A549 (cell line): ENCODE results near the gene PTGES2.

Source experiments
- CEBPB ChIP-seq, 2 experiments: fragments of >200 bp in 1 of 2; sonication (Bioruptor Twin) in 1 of 2; formaldehyde crosslinking in 1 of 2; IDR thresholded peaks; 2 replicates each; pipeline ENCODE4 v1.6.1; 2012 to 2016
- CHD2 ChIP-seq: fragments of 150-350 bp; IDR thresholded peaks from 2 replicates; pipeline ENCODE4 v1.6.1; 2014; ENCODE audit warnings: low read length; ENCODE audit not compliant: partially characterized antibody
- CTCF ChIP-seq: fragments of >200 bp; sonication (Bioruptor Twin); formaldehyde crosslinking; IDR thresholded peaks from 3 replicates; pipeline ENCODE4 v1.5.1; 2016
- EP300 ChIP-seq, 2 experiments: fragments of >200 bp; sonication (Bioruptor Twin); formaldehyde crosslinking; IDR thresholded peaks; 2 replicates in 1 of 2; 3 replicates in 1 of 2; pipeline ENCODE4 v1.6.1; 2016 to 2017
- GATA3 ChIP-seq: IDR thresholded peaks from 2 replicates; pipeline ENCODE4 v1.6.1; 2012; ENCODE audit warnings: borderline replicate concordance
- HMGXB4 ChIP-seq: fragments of 250-450 bp; sonication (Bioruptor Pico); IDR thresholded peaks from 2 replicates; pipeline ENCODE4 v1.5.0; 2021; ENCODE audit warnings: mild to moderate bottlenecking, moderate library complexity, borderline replicate concordance
- JUNB ChIP-seq: fragments of >200 bp; sonication (Bioruptor Twin); formaldehyde crosslinking; IDR thresholded peaks from 2 replicates; pipeline ENCODE4 v1.6.1; 2016
- KDM1A ChIP-seq: fragments of 200-600 bp; sonication (generic); IDR thresholded peaks from 2 replicates; pipeline ENCODE4 v1.6.1; 2016; ENCODE audit warnings: low read depth, mild to moderate bottlenecking
- MYC ChIP-seq: IDR thresholded peaks from 2 replicates; pipeline ENCODE4 v1.6.1; 2012; ENCODE audit warnings: mild to moderate bottlenecking, inconsistent platforms, low read length, improper control_type of control experiment, borderline replicate concordance
- POLR2A ChIP-seq: IDR thresholded peaks from 2 replicates; pipeline ENCODE4 v1.6.1; 2012; ENCODE audit warnings: mild to moderate bottlenecking, low read length
- SMC3 ChIP-seq: fragments of >200 bp; sonication (Bioruptor Twin); formaldehyde crosslinking; IDR thresholded peaks from 3 replicates; pipeline ENCODE4 v1.6.1; 2018; ENCODE audit warnings: inconsistent platforms
- SREBF2 ChIP-seq: fragments of 450-650 bp; IDR thresholded peaks from 2 replicates; pipeline ENCODE4 v1.6.1; 2014; ENCODE audit warnings: mild to moderate bottlenecking, moderate library complexity
- ZFP36 ChIP-seq: fragments of 450-650 bp; IDR thresholded peaks from 2 replicates; pipeline ENCODE4 v1.6.1; 2014; ENCODE audit warnings: borderline replicate concordance; ENCODE audit not compliant: partially characterized antibody
- TF ChIP-seq, protein P1 (sequence below): IDR thresholded peaks from 2 replicates; pipeline ENCODE4 v1.6.1; 2012

DNA sequence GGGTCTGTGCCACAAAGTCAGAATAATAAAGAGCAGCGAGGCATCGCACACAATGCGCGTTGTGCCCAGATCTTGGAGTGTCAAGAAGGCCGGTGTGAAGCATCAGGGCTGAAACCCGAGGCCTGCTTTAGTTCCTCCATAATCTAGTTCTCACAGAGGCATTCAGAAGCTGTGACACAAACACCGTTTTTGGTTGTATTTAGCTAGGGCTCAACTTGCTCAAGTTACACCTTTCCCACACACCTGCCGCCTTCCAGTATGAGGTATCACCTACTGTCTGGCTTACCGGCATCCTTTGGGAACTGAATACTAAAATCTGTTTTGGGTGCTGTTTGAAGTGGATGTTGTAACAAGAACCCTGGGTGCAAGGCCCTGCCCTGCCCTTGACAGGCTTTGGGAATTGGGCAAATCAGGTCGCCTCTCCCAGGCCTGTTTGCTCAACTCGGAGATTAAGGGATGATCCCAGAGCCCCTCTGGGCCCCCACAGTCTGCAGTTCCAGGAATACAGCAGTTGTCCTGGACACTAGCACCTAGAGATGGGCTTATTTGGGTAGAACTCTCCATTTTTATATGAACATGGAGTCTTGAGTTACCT lies 32.5 kb downstream of the PTGES2 start:
- TF ChIP-seq CHD2 = no peak
- TF ChIP-seq CTCF = no peak
- TF ChIP-seq MYC = no peak
- TF ChIP-seq HMGXB4 (CRISPR knock-in tag) = no peak
- TF ChIP-seq CEBPB (IDR thresholded peaks at IDR 0.05) = no peak
- TF ChIP-seq, protein P1, sequence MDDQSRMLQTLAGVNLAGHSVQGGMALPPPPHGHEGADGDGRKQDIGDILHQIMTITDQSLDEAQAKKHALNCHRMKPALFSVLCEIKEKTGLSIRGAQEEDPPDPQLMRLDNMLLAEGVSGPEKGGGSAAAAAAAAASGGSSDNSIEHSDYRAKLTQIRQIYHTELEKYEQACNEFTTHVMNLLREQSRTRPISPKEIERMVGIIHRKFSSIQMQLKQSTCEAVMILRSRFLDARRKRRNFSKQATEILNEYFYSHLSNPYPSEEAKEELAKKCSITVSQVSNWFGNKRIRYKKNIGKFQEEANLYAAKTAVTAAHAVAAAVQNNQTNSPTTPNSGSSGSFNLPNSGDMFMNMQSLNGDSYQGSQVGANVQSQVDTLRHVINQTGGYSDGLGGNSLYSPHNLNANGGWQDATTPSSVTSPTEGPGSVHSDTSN = no peak
- TF ChIP-seq EP300 (IDR thresholded peaks at IDR 0.05) = no peak
- TF ChIP-seq GATA3 = no peak
- TF ChIP-seq JUNB = no peak
- TF ChIP-seq ZFP36 = no peak
- TF ChIP-seq KDM1A = no peak
- TF ChIP-seq POLR2A = no peak
- no peak for TF ChIP-seq SREBF2
- no peak for TF ChIP-seq SMC3
